CD4-positive, alpha-beta T cell treated with Interleukin-4 for 1 hour (primary cell): ENCODE results near the gene RBM20.
"Not testable (repeated sequence)": the region's sequence is repeated elsewhere in the genome, so short reads cannot be mapped to it uniquely, and the experiment has no call there.

Experiments used
- DNase-seq, 2 donors: peaks; one replicate each; pipeline ENCODE4 v3.0.0-alpha.2; 2020 to 2022

RBM20 gene

DNA sequence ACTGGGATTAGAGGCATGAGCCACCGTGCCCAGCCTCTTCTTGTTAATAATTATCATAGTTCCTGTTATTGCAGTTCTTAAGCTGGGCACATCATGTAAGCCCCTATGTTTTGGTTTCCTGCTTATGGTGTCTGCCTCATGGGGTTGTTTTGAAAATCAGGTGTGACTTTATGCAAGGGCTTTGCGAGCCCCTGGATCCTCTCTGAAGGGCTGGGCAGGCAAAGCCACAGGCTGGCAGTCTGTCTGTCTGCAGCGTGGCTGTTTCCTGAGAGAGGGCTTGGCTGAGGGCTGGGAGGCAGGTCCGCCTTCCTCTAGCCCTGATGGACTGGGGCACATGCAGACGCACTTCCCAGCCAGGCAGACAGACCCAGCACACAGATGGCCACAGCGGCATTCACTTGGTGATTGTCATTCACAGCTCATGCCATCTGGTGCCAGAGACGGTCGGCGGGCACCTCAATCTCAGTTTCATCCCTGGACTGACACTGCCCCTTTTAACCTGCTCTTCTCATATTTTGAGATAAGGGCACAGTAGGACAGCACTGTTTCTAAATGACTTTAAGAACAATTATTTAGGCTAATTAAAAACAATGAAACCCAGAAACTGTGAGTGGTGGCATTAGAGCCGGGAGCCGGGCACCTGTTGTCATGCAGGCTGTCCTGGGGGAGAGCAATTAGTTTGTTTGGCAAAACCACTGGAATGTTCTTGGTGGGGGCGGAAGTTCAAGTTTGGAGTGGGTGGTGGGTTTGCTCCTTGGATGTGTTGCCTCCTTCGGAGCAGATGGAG is 35.5 kb downstream of the RBM20 start:
- DNase-seq, result no peak

DNA sequence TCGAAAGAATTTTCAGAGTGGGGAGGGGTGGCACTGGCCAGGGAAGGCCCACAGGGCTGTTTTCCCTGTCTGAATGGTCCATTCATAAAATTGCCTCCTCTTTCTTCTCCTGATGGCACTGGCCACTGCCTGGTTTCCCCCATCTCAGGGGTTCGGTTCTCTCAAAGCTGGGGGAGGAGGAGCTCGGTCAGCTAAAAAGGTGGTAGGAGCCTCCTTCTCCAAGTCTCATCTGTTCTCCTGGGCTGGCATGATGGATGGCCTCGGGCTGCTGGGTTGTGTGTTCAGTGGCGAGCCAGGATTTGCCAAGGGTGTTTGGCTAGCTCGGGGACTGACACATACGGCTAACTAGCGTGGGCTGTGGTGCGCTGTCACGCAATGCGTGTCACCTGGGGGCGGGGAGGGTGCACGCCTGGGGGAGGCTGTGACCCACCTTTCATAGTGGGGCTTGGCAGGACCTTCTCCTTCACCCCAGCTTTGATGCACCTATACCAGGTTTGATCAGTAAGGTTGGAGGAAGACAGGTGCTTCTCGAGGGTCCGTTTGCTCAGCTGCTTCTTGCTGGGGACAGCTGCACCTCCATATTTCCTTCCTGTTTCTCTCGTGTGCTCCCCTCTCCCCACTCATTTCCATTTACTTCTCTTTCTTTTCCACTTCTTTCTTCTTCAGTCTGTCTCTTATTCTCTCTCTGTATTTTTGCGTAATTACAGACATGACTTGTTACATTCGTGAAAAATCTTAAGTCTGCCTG is 36.3 kb downstream of the RBM20 start:
- DNase-seq, result no peak

- peak in 1 of 2 donors; percentile 11 for DNase-seq
Measured at GRCh38 chr10:110681023-110681681, 37.0 kb downstream of the RBM20 start.

DNA sequence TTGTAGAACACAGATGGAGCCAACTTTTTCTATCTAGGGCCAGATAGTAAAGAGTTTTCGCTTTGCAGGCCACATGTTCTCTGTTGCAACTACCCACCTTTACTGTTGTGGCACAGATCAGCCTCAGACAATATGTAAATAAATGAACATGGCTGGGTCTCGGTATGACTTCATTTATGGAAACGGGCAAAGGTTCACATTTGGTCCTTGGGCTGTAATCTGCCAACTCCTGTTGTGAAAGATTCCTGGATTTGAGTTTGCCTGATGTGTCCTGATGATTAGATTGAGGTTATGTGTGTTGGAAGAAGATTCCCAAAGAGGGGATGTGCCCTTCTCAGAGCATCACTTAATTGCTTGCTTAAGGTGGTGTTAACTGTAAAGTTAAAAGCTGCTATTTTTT is 38.2 kb downstream of the RBM20 start:
- DNase-seq, result no peak

GRCh38 chr10:110684800-110685446 is 40.8 kb downstream of the RBM20 start:
- DNase-seq, result no peak

DNA sequence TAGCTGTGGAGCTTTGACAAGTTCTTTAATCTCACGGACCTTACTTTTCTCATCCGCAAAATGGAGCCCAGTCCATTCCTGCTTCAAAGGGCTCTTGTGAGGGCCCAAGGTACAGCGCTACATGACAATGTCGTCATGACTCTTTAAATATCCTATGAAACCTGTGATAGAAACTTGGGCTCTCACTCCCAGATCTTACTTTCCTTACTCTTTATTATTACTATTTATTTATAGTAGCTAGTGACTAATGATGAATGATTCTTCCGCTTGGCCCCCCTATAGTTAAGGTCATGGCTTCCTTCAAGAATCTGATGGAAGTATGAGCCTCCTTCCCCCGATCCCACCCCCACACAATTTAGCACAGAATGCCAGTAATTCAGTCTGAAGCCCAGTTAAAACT is 41.9 kb downstream of the RBM20 start:
- DNase-seq, result no peak

DNA sequence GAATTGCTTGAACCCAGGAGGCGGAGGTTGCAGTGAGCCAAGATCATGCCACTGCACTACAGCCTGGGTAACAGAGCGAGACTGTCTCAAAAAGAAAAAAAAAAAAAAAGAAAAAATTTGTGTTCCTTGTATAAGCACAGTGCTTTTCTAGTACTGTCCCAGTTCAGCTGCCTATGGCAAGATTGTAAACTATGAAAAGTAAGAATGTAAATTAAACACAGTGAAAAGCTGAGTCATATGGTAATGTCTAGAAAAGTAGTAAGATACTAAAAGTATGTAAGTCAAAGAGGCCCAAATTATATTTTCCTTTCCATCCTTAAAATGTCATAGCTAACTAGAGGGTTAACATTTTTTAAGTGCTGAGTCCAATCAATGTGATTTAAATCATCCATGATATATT is 42.8 kb downstream of the RBM20 start:
- DNase-seq, result no peak

DNA sequence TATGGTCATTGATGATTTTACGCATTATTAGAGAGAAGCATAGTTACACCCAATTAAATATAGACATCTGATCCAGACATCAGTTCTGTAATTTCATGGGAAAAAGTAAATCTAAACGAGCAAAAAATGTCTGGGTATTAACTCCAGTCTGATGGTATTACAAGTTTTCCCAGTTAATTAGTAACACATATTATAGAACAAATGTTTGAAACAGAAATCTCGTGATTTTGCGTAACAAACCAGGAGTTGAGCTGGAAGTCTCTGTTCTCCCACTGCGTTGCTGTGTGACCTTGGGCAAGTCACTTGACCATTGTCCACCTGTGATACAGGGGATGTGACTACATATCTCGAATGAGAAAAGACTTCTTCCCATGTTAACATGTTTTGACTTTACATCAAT is 43.3 kb downstream of the RBM20 start:
- no peak for DNase-seq

GRCh38 chr10:110691139-110691538 is 47.0 kb downstream of the RBM20 start:
- no peak for DNase-seq

DNA sequence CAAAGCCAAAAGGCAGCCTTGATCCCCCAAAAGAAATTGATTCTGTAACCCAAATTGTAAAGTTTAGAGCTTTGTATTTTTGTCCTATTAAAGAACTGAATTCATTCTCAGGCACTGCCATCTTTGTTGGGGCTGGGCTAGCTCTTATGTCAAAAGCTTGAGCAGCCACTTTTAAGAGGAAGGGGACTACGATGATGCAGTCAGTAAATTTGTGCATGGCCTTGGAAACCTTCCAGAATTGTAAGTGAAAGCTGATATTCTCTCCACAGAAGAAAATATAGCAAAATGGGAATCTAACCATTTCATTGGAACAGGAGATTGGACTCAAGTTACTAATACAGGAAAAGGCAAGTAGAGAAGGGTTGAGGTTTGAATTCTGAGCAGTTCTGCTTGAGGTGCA is 50.1 kb downstream of the RBM20 start:
- DNase-seq, result no peak

GRCh38 chr10:110694820-110695538 is 50.8 kb downstream of the RBM20 start:
- no peak for DNase-seq

GRCh38 chr10:110695539-110695886 is 51.4 kb downstream of the RBM20 start:
- no peak for DNase-seq

DNA sequence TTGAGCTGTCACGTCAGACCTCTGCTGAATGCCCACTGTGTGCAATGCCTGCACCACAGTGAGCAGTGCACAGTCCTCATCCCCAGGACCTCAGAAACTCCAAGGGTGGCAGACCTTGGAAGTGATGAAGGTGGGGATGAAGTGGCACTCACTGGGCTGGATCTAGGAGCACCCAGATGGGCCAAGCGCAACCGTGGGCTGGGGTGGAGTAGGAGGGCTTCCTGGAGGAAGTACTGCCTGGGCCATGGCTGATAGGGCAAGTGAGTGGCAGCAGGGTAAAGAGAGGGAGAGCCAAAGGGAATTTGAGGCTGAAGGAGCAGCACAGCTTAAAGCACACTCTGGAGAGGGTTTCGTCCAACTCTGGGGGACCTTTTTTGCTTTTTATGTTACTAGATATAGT is 52.3 kb downstream of the RBM20 start:
- no peak for DNase-seq

DNA sequence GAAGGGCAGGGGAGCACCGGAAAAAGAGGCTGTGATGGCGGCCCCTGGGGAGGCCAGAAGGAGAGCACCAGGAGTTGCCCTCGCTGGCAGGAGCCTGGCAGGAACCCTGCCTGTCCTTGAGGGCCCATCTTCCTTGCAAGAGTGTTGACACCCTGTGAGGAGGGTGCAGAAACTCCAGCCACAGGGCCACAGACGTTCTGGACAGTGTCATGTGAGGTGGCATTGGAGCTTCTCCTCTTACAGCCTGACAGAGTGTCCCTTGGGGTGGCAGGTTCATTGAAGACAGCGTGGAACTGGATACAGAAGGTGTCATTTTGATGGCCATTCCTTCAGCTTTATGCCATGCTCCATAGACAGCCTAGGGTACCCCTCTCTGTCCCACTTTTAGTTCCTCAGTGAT is 54.2 kb downstream of the RBM20 start:
- DNase-seq, result no peak

GRCh38 chr10:110698782-110699201 is 54.7 kb downstream of the RBM20 start:
- DNase-seq, result no peak

GRCh38 chr10:110699859-110700468 is 55.8 kb downstream of the RBM20 start:
- DNase-seq, result no peak

- DNase-seq, result no peak
Measured at GRCh38 chr10:110700947-110701616, 56.9 kb downstream of the RBM20 start.

GRCh38 chr10:110701617-110701971 is 57.5 kb downstream of the RBM20 start:
- DNase-seq, result no peak

- no peak for DNase-seq
Measured at GRCh38 chr10:110704070-110704469, 59.9 kb downstream of the RBM20 start.

- DNase-seq, result no peak
Measured at GRCh38 chr10:110704906-110705476, 60.9 kb downstream of the RBM20 start.

DNA sequence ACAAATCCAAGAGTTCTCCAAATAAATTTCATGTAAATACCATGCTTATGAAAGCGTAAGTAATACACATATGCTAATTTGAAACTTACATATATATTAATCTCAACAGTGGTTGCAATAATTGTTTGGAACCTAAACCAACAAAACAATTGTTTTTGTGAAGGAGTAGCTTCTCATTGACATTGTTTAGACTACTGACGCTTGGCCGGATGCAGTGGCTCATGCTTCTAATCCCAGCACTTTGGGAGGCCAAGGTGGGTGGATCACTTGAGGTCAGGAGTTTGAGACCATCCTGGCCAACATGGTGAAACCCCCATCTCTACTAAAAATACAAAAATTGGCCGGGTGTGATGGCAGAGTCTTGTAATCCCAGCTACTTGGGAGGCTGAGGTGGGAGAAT is 61.5 kb downstream of the RBM20 start:
- DNase-seq, result not testable (repeated sequence)
